MCF 10A (cell line): ENCODE measurements around the gene S100A6. TPM values are rescaled to one million over a fixed set of nuclear protein-coding genes. Genes with fewer than 3 reads are reported as not detected.

Source experiments
- BruUV-seq: library from RNA; stranded (reverse); fragments of 400-500 nt; replicated peaks from 2 replicates; lab custom pipeline; 2021; lab: Mats Ljungman, UMichigan
- CTCF ChIA-PET: fragments of 300-600 bp; sonication (Branson Sonifier 250); formaldehyde crosslinking; extraction: SDS; loops from one replicate; lab custom pipeline; 2021; ENCODE audit warnings: antibody characterized with exemption, inconsistent platforms; lab: Yijun Ruan, JAX
- POLR2A ChIA-PET: fragments of 300-600, 350-650 bp; sonication (Branson Sonifier 250); formaldehyde crosslinking; extraction: SDS; loops from one replicate; lab custom pipeline; 2020; ENCODE audit warnings: antibody characterized with exemption, inconsistent platforms; lab: Yijun Ruan, JAX
- DNase-seq: peaks from one replicate; pipeline ENCODE4 v3.0.0-alpha.2; 2018; ENCODE audit not compliant: unreplicated experiment
- H3K27ac Mint-ChIP-seq: one replicate; pipeline ENCODE4 v1.8.0; 2022; ENCODE audit warnings: mild to moderate bottlenecking, low read depth, mixed read lengths; ENCODE audit not compliant: unreplicated experiment
- H3K27me3 Mint-ChIP-seq: one replicate; pipeline ENCODE4 v1.8.0; 2022; ENCODE audit warnings: mixed read lengths; ENCODE audit not compliant: insufficient read depth, unreplicated experiment
- H3K36me3 Mint-ChIP-seq: one replicate; pipeline ENCODE4 v1.8.0; 2022; ENCODE audit warnings: mild to moderate bottlenecking, moderate library complexity, mixed read lengths; ENCODE audit not compliant: insufficient read depth, unreplicated experiment
- H3K4me1 Mint-ChIP-seq: one replicate; pipeline ENCODE4 v1.8.0; 2022; ENCODE audit warnings: mixed read lengths; ENCODE audit not compliant: insufficient read depth, unreplicated experiment
- H3K4me3 Mint-ChIP-seq: one replicate; pipeline ENCODE4 v1.8.0; 2022; ENCODE audit warnings: mild to moderate bottlenecking, moderate library complexity, mixed read lengths; ENCODE audit not compliant: unreplicated experiment
- H3K9me3 Mint-ChIP-seq: one replicate; pipeline ENCODE4 v1.8.0; 2022; ENCODE audit warnings: mixed read lengths; ENCODE audit not compliant: unreplicated experiment
- CTCF ChIP-seq: fragments of 200-600 bp; IDR thresholded peaks from one replicate; pipeline ENCODE4 v1.8.0; 2022; ENCODE audit warnings: antibody characterized with exemption, mild to moderate bottlenecking; ENCODE audit not compliant: unreplicated experiment
- intact Hi-C: fragments of 100-400 bp; cut with micrococcal nuclease; formaldehyde crosslinking; loops from 2 replicates; pipeline ENCODE4 v1.14.1; 2022
- total RNA-seq: library from RNA; stranded (reverse); gene quantifications from 2 replicates; pipeline ENCODE4 v1.2.3, GENCODE V29; 2022

The S100A6 gene
- total RNA-seq, 1 experiment from 2014 or later: 2,571 TPM

- peaks cover 21% of the 10 kb centered on the region for H3K4me1 Mint-ChIP-seq
- TF ChIP-seq CTCF: no peak
- H3K27ac Mint-ChIP-seq: no peak overlapping the region
- no peaks in the 10 kb centered on the region for H3K9me3 Mint-ChIP-seq
- no peaks in the 10 kb centered on the region for H3K36me3 Mint-ChIP-seq
- no peak overlapping the region for H3K4me3 Mint-ChIP-seq
- ChIA-PET CTCF (interaction anchor here (0.6 to 31.7 kb wide), 6 partner anchors 9 to 850 kb away, joined by 3 to 1438 read pairs (median 4); partner anchors contain the start of genes PGLYRP4 and S100A9), POLR2A (interaction anchor here (1.2 to 1.6 kb wide), 2 partner anchors 150 to 168 kb away, joined by 3 to 4 read pairs; no protein-coding TSS in a partner anchor)
- intact Hi-C loops: no loop called here
- peaks cover 14% of the 10 kb centered on the region for H3K27me3 Mint-ChIP-seq
- no TSS peak for BruUV-seq
- DNase-seq: no peak
Measured at GRCh38 chr1:153503766-153504165, 32.0 kb downstream of the S100A6 start.

- Mint-ChIP-seq H3K27ac (no peak overlapping the region), H3K9me3 (no peaks in the 10 kb centered on the region), H3K4me3 (no peak overlapping the region), H3K4me1 (peaks cover under 1% of the 10 kb centered on the region), H3K27me3 (peaks cover 40% of the 10 kb centered on the region), H3K36me3 (no peaks in the 10 kb centered on the region)
- ChIA-PET CTCF (interaction anchor here (0.6 to 31.7 kb wide), 3 partner anchors 8 to 677 kb away, joined by 4 to 1438 read pairs (median 128); partner anchors contain the start of genes PGLYRP4 and S100A9), POLR2A (interaction anchor here (0.5 to 2.9 kb wide), 5 partner anchors 8 to 161 kb away, joined by 3 to 10 read pairs (median 3); partner anchors contain the start of gene S100A9)
- no peak for DNase-seq
- intact Hi-C loops: no loop called here
- BruUV-seq: no TSS peak
- TF ChIP-seq CTCF: no peak
Measured at GRCh38 chr1:153498746-153499145, 37.0 kb downstream of the S100A6 start.

- Mint-ChIP-seq H3K27ac (no peak overlapping the region), H3K4me1 (peaks cover 22% of the 10 kb centered on the region), H3K27me3 (peaks cover 40% of the 10 kb centered on the region), H3K4me3 (no peak overlapping the region), H3K9me3 (no peaks in the 10 kb centered on the region), H3K36me3 (no peaks in the 10 kb centered on the region)
- DNase-seq: no peak
- CTCF ChIA-PET: interaction anchor here (0.5 to 31.7 kb wide), 60 partner anchors 11 to 852 kb away, joined by 3 to 1438 read pairs (median 4); partner anchors contain the start of genes CHTOP, PGLYRP4, S100A12 and S100A16
- intact Hi-C loops: loop anchor here (1.0 to 2.0 kb wide), 2 partner anchors 91 to 143 kb away; no protein-coding TSS in a partner anchor
- TF ChIP-seq CTCF: no peak
- POLR2A ChIA-PET: interaction anchor here (1.3 to 1.6 kb wide), 4 partner anchors 140 to 144 kb away, joined by 6 to 16 read pairs (median 6); no protein-coding TSS in a partner anchor
- BruUV-seq: no TSS peak
Measured at GRCh38 chr1:153495536-153495935, 40.3 kb downstream of the S100A6 start.

GRCh38 chr1:153494976-153495535 lies 40.7 kb downstream of the S100A6 start:
- BruUV-seq: no TSS peak
- TF ChIP-seq CTCF: peak; percentile 99
- ChIA-PET POLR2A (interaction anchor here (0.8 to 1.5 kb wide), 6 partner anchors 11 to 142 kb away, joined by 4 to 7 read pairs (median 6); partner anchors contain the start of gene S100A9), CTCF (interaction anchor here (0.5 to 31.7 kb wide), 74 partner anchors 11 to 1458 kb away, joined by 3 to 1438 read pairs (median 4); partner anchors contain the start of genes CHTOP, PGLYRP4, S100A11 and S100A12)
- H3K27ac Mint-ChIP-seq: no peak overlapping the region
- H3K36me3 Mint-ChIP-seq: no peaks in the 10 kb centered on the region
- no peaks in the 10 kb centered on the region for H3K9me3 Mint-ChIP-seq
- peaks cover 27% of the 10 kb centered on the region for H3K4me1 Mint-ChIP-seq
- H3K27me3 Mint-ChIP-seq: peaks cover 39% of the 10 kb centered on the region
- peak; percentile 81 for DNase-seq
- no peak overlapping the region for H3K4me3 Mint-ChIP-seq
- intact Hi-C loops: loop anchor here (1.0 to 2.0 kb wide), 2 partner anchors 90 to 143 kb away; no protein-coding TSS in a partner anchor
